Ascending aorta (tissue), 2 donors: Measurements from ENCODE around the gene LRP1B. TPM values are rescaled to one million over a fixed set of nuclear protein-coding genes. Genes with fewer than 3 reads are reported as not detected.

Source experiments
- DNase-seq, 2 donors: peaks; one replicate each; pipeline ENCODE4 v3.0.0-alpha.2; 2019; ENCODE audit warnings: low spot score in 2 of 2
- H3K27ac ChIP-seq, 2 donors: fragments of 200-600 bp; sonication (generic); one replicate each; pipeline ENCODE4 v1.5.1; 2016 to 2017; ENCODE audit warnings: mild to moderate bottlenecking in 1 of 2
- H3K27me3 ChIP-seq: fragments of 200-600 bp; sonication (generic); one replicate; pipeline ENCODE4 v1.5.1; 2017
- H3K36me3 ChIP-seq, 2 donors: fragments of 200-600 bp; sonication (generic); one replicate each; pipeline ENCODE4 v1.5.1; 2016
- H3K4me1 ChIP-seq, 2 donors: fragments of 200-600 bp; sonication (generic); one replicate each; pipeline ENCODE4 v1.5.1; 2016 to 2017; ENCODE audit warnings: mild to moderate bottlenecking in 1 of 2
- H3K4me3 ChIP-seq, 2 donors: fragments of 200-600 bp; sonication (generic); one replicate each; pipeline ENCODE4 v1.5.1; 2016 to 2017; ENCODE audit warnings: mild to moderate bottlenecking in 1 of 2
- H3K9me3 ChIP-seq, 2 donors: fragments of 200-600 bp; sonication (generic); one replicate each; pipeline ENCODE4 v1.5.1; 2016
- intact Hi-C: fragments of 100-400 bp; cut with DNase I; formaldehyde crosslinking; loops from one replicate; pipeline ENCODE4 v1.15.1; 2023
- total RNA-seq: library from RNA; depleted of rRNA; stranded (reverse); fragments of >200 nt; gene quantifications from one replicate; pipeline ENCODE4 v1.1.0, GENCODE V29; 2016
- TF ChIP-seq, protein P1 (sequence below), 3 experiments: fragments of 200-600 bp in 2 of 3; fragments of 450-650 bp in 1 of 3; sonication (generic) in 2 of 3; IDR thresholded peaks; one replicate each; pipeline ENCODE4 v1.5.1; 2016 to 2019; ENCODE audit warnings: antibody characterized with exemption in 3 of 3, mild to moderate bottlenecking in 1 of 3, moderate library complexity in 1 of 3

Gene LRP1B
- total RNA-seq, 1 donor from 2014 or later, result not detected

DNA sequence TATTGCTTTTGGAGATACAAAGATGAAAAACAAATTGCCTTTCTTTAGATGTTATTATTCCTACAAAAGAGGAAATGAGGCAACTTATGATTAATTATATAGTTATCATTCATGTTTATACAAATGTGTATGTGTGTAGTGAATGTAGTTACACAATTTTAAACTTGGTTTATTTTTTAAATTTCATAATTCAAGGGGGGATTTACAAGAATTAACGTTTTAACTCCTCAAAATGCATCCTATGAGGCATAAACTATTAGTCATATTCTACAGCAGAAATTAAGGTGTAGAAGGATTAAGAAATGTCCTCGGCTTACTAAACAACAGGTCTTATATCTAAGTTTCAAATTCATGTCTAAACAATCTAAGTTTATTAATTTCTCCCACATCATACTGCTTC, 1545.8 kb downstream of the LRP1B start:
- Histone ChIP-seq H3K27ac (no peak overlapping the region), H3K4me3 (no peak overlapping the region), H3K4me1 (no peaks in the 10 kb centered on the region), H3K27me3 (no peaks in the 10 kb centered on the region), H3K9me3 (no peaks in the 10 kb centered on the region), H3K36me3 (no peaks in the 10 kb centered on the region)
- no peak for DNase-seq
- TF ChIP-seq, protein P1, sequence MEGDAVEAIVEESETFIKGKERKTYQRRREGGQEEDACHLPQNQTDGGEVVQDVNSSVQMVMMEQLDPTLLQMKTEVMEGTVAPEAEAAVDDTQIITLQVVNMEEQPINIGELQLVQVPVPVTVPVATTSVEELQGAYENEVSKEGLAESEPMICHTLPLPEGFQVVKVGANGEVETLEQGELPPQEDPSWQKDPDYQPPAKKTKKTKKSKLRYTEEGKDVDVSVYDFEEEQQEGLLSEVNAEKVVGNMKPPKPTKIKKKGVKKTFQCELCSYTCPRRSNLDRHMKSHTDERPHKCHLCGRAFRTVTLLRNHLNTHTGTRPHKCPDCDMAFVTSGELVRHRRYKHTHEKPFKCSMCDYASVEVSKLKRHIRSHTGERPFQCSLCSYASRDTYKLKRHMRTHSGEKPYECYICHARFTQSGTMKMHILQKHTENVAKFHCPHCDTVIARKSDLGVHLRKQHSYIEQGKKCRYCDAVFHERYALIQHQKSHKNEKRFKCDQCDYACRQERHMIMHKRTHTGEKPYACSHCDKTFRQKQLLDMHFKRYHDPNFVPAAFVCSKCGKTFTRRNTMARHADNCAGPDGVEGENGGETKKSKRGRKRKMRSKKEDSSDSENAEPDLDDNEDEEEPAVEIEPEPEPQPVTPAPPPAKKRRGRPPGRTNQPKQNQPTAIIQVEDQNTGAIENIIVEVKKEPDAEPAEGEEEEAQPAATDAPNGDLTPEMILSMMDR (IDR thresholded peaks at IDR 0.05), result no peak
- intact Hi-C loops, result no loop called here

DNA sequence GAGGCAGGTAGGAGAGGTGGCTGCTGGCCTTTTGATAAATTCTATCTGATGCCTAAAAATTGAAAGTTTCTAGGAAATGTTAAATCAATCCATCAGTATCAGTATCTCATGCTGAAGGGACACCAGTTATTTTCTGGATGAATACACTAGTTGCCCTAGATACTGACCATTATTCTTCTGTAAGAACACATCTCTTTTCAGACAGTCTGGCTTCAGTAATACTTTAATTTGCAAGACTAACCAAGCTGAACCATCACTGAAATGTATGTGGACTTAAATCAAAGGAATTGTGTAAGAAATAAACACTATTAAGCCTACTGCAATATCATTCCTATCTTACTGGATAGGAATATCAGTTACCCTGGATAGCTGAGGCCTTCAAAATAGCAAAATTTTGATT, 1546.3 kb downstream of the LRP1B start:
- DNase-seq, result no peak
- no peak overlapping the region for H3K27ac ChIP-seq
- H3K36me3 ChIP-seq, result no peaks in the 10 kb centered on the region
- H3K4me3 ChIP-seq, result no peak overlapping the region
- H3K9me3 ChIP-seq, result no peaks in the 10 kb centered on the region
- TF ChIP-seq, protein P1 (IDR thresholded peaks at IDR 0.05), result no peak
- H3K27me3 ChIP-seq, result no peaks in the 10 kb centered on the region
- intact Hi-C loops, result no loop called here
- H3K4me1 ChIP-seq, result no peaks in the 10 kb centered on the region

DNA sequence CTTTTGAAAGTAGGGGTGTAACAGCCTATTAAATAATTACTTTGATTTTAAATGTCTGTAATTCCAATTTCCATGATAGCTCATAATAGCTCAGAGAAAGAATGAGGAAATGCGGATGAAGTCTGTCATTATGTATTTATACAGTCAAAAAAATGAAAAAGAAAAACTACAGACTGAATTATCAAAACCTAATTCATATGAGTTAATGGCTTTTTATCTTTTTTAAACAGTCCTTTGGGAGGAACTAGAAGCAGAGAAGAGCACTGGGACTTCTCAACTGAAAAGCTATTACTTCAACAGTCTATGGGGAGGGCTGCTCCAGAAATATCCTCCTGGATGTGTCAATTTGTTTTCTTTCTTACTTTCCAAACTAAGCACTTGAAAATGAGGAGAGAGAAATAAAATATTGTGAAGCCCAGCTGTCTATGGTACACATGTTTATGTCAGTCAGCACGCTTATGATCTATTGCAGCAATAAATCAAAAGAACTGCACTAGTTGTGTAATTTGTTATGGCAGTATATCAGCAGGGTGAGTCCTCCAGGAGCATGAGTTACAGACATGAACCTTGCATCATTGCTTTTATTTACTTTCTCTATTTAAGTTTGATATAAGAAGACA, 1550.2 kb downstream of the LRP1B start:
- Histone ChIP-seq H3K9me3 (no peaks in the 10 kb centered on the region), H3K4me3 (no peak overlapping the region)
- intact Hi-C loops, result no loop called here

DNA sequence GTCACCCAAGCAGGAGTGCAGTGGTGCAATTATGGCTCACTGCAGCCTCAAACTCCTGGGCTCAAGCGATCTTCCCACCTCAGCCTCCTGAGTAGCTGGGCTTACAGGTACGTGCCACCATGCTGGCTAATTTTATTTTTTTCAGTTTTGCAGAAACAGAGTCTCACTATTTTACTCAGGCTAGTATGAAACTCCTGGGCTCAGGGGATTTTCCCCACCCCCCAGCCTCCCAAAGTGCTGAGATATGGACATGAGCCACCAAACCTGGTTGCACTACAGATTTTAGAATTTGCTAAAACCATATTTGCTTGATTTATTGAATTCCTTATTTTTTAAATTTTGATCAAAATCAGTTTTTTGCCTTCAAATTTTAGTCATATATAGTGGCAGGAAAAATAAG, 1553.4 kb downstream of the LRP1B start:
- no peaks in the 10 kb centered on the region for H3K36me3 ChIP-seq
- TF ChIP-seq, protein P1 (IDR thresholded peaks at IDR 0.05), result no peak
- H3K27me3 ChIP-seq, result no peaks in the 10 kb centered on the region
- intact Hi-C loops, result no loop called here
- no peak overlapping the region for H3K4me3 ChIP-seq
- H3K27ac ChIP-seq, result no peak overlapping the region
- no peaks in the 10 kb centered on the region for H3K4me1 ChIP-seq
- H3K9me3 ChIP-seq, result no peaks in the 10 kb centered on the region
- no peak for DNase-seq

More for the DNA sequence above, 1550.2 kb downstream of the LRP1B start:
- TF ChIP-seq, protein P1 (IDR thresholded peaks at IDR 0.05), result no peak
- H3K27ac ChIP-seq, result no peak overlapping the region
- no peaks in the 10 kb centered on the region for H3K27me3 ChIP-seq
- no peaks in the 10 kb centered on the region for H3K36me3 ChIP-seq
- no peaks in the 10 kb centered on the region for H3K4me1 ChIP-seq
- no peak for DNase-seq

DNA sequence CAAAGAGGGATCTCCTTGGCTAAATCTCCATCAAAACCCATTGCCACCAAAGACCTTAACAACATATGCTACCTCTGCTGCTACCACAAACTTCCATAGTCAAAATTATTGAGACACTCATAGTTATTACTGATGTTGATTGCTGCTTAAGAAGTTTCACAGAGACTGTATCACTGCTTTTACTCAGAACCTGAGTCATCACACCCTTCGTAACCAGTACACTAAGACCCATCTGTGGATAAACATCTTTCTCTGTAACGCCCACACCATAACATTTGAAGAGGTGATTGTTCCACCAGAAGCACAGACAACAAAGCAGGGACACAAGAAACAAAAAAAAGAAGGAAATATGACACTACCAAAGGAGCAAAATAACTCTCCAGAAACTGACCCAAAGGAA, 1563.1 kb downstream of the LRP1B start:
- Histone ChIP-seq H3K4me1 (no peaks in the 10 kb centered on the region), H3K36me3 (no peaks in the 10 kb centered on the region)

More for the DNA sequence above, 1563.1 kb downstream of the LRP1B start:
- DNase-seq, result no peak
- no peak overlapping the region for H3K4me3 ChIP-seq
- intact Hi-C loops, result no loop called here
- no peaks in the 10 kb centered on the region for H3K27me3 ChIP-seq
- TF ChIP-seq, protein P1 (IDR thresholded peaks at IDR 0.05), result no peak
- no peaks in the 10 kb centered on the region for H3K9me3 ChIP-seq
- H3K27ac ChIP-seq, result no peak overlapping the region
